ENCODE data around the gene IGFLR1. TPM values are rescaled to one million over a fixed set of nuclear protein-coding genes. Genes with fewer than 3 reads are reported as not detected.

The IGFLR1 gene
- total and polyA plus RNA-seq, 9 of the 15 experiments (the other 6 are each of a cell fraction or from before 2014, with no cell fraction given): 1.0 to 14.3 (median 4.6) TPM

DNA sequence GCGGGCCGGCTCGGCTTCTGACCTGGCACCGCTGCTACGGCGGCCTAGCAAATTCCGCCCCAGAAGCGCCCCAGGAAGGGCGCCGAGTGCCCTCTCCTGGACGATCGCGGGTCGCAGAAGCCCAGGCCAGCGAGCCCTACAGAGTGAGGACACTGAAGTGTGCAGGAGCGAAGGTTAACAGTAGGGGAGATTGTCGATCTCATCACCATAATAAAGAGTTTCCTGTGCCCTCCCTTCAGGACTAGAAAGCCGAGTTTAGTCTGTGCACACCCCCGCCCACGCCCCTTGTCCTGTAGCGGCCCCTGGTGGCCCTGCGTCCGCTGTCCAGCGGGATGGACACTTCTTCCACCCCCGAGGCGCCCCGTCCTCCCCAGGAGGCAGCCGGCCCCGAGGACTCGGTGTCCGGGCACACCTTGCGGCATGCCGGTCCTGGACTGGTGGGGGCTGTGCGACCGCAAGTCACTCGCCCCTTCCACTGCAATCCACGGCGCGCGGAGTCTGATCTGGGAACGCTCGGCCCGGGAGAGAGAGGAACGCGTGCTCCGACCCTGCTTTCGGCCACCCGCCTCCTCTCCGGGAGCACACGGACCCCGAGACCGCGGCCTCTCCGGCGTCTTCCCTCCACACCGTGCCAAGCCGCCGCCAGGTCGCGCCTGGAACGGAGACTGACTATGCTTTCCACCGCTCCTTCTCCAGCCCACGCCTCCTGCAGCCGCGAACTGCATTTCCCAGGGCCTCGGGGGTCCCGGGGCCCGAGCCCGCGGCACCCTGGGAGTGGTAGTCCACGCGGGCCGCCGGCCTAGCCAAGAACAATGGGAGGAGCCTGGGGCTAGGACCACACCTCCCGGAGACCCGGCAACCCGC lies 25.2 kb downstream of the IGFLR1 start (continued):
- peak; percentile 88 for TF ChIP-seq ZFX (CRISPR knock-in tag; IDR thresholded peaks at IDR 0.05)
- TF ChIP-seq ZNF76 (CRISPR knock-in tag; IDR thresholded peaks at IDR 0.05; ENCODE audit: borderline replicate concordance): no peak; the same call in 1 of the 2 replicates
- TF ChIP-seq NR2C1 (IDR thresholded peaks at IDR 0.05): peak; percentile 52; the same call in 1 of the 2 replicates
- peak; percentile 89 for TF ChIP-seq NR2C1 (tag; IDR thresholded peaks at IDR 0.05)
- TF ChIP-seq MNT (conservative IDR thresholded peaks at IDR 0.05): peak; percentile 80 to 88
- no peak for TF ChIP-seq RNF2 (IDR thresholded peaks at IDR 0.05)
- TF ChIP-seq, protein P1, sequence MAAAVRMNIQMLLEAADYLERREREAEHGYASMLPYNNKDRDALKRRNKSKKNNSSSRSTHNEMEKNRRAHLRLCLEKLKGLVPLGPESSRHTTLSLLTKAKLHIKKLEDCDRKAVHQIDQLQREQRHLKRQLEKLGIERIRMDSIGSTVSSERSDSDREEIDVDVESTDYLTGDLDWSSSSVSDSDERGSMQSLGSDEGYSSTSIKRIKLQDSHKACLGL (CRISPR knock-in tag; IDR thresholded peaks at IDR 0.05; ENCODE audit: borderline replicate concordance, poor library complexity, severe bottlenecking): no peak
- TF ChIP-seq EP400 (IDR thresholded peaks at IDR 0.05): peak; percentile 73
- TF ChIP-seq, protein P2, sequence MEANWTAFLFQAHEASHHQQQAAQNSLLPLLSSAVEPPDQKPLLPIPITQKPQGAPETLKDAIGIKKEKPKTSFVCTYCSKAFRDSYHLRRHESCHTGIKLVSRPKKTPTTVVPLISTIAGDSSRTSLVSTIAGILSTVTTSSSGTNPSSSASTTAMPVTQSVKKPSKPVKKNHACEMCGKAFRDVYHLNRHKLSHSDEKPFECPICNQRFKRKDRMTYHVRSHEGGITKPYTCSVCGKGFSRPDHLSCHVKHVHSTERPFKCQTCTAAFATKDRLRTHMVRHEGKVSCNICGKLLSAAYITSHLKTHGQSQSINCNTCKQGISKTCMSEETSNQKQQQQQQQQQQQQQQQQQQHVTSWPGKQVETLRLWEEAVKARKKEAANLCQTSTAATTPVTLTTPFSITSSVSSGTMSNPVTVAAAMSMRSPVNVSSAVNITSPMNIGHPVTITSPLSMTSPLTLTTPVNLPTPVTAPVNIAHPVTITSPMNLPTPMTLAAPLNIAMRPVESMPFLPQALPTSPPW (CRISPR knock-in tag; IDR thresholded peaks at IDR 0.05): no peak
- TF ChIP-seq MTA2 (IDR thresholded peaks at IDR 0.05; ENCODE audit: low read depth): no peak
- TF ChIP-seq EHMT2 (IDR thresholded peaks at IDR 0.05): peak; percentile 34; the same call in 1 of the 2 replicates
- no peak for TF ChIP-seq GATA2 (CRISPR knock-in tag; IDR thresholded peaks at IDR 0.05)
- no peak for TF ChIP-seq ADNP (tag; IDR thresholded peaks at IDR 0.05)
- peak; percentile 95 for TF ChIP-seq CREB3L1 (IDR thresholded peaks at IDR 0.05; ENCODE audit: borderline replicate concordance, low read depth)
- peak; percentile 24 for TF ChIP-seq PCBP1 (IDR thresholded peaks at IDR 0.05; ENCODE audit: low read depth, low read length, poor library complexity, severe bottlenecking)
- no peak for TF ChIP-seq ZBTB2 (IDR thresholded peaks at IDR 0.05)
- TF ChIP-seq ZNF584 (CRISPR knock-in tag; IDR thresholded peaks at IDR 0.05; ENCODE audit: low read depth): peak; percentile 9; the same call in 1 of the 2 replicates
- no peak for TF ChIP-seq RUNX1 (IDR thresholded peaks at IDR 0.05; ENCODE audit: low read depth)
- no peak for TF ChIP-seq SRSF7 (optimal IDR thresholded peaks at IDR 0.05; ENCODE audit: low read depth, low read length)
- TF ChIP-seq, protein P3, sequence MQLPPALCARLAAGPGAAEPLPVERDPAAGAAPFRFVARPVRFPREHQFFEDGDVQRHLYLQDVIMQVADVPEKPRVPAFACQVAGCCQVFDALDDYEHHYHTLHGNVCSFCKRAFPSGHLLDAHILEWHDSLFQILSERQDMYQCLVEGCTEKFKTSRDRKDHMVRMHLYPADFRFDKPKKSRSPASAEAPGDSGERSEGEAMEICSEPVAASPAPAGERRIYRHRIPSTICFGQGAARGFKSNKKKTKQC (CRISPR knock-in tag; IDR thresholded peaks at IDR 0.05): peak; percentile 82
- TF ChIP-seq ZNF134 (CRISPR knock-in tag; conservative IDR thresholded peaks at IDR 0.05): no peak; the same call in 1 of the 2 replicates
